Activated B cell treated with CpG ODN at 0.5 μM for 24 hours (primary cell): ENCODE measurements around the gene FSTL4. TPM values are rescaled to one million over a fixed set of nuclear protein-coding genes. Genes with fewer than 3 reads are reported as not detected.

Experiments
- ATAC-seq: fragments of 200-7000 bp; cut with Tn5 transposase; one replicate; pipeline ENCODE4 v1.10.0; 2021; ENCODE audit warnings: low read depth, mild to moderate bottlenecking, moderate library complexity
- CTCF ChIA-PET: fragments of 350-600 bp; sonication (Branson Sonifier 250); formaldehyde crosslinking; loops from one replicate; lab custom pipeline; 2021; ENCODE audit warnings: antibody characterized with exemption; lab: Charles Lee
- POLR2A ChIA-PET: fragments of 350-600 bp; sonication (Branson Sonifier 250); formaldehyde crosslinking; loops from one replicate; lab custom pipeline; 2021; ENCODE audit warnings: antibody characterized with exemption; lab: Charles Lee
- DNase-seq: peaks from one replicate; pipeline ENCODE4 v3.0.0; 2022
- H3K27ac Mint-ChIP-seq: one replicate; pipeline ENCODE4 v1.8.0; 2020; ENCODE audit warnings: mixed read lengths
- H3K27me3 Mint-ChIP-seq: one replicate; pipeline ENCODE4 v1.8.0; 2021; ENCODE audit warnings: mixed read lengths
- H3K36me3 Mint-ChIP-seq: one replicate; pipeline ENCODE4 v1.8.0; 2021; ENCODE audit warnings: low read depth, mixed read lengths
- H3K4me1 Mint-ChIP-seq: one replicate; pipeline ENCODE4 v1.8.0; 2021; ENCODE audit warnings: mixed read lengths
- H3K4me3 Mint-ChIP-seq: one replicate; pipeline ENCODE4 v1.8.0; 2020; ENCODE audit warnings: mild to moderate bottlenecking, mixed read lengths
- H3K9me3 Mint-ChIP-seq: one replicate; pipeline ENCODE4 v1.8.0; 2020; ENCODE audit warnings: mixed read lengths
- intact Hi-C: fragments of 100-400 bp; cut with micrococcal nuclease; formaldehyde crosslinking; loops from one replicate; pipeline ENCODE4 v1.15.1; 2024
- total RNA-seq: library from RNA; stranded (reverse); gene quantifications from 2 replicates; pipeline ENCODE4 v1.2.3, GENCODE V29; 2022
- TF ChIP-seq, protein P1 (sequence below): fragments of 200-600 bp; IDR thresholded peaks from one replicate; pipeline ENCODE4 v1.8.0; 2022; ENCODE audit warnings: antibody characterized with exemption, mild to moderate bottlenecking

Gene FSTL4
- total RNA-seq, 1 donor from 2014 or later: 1.7 TPM

DNA sequence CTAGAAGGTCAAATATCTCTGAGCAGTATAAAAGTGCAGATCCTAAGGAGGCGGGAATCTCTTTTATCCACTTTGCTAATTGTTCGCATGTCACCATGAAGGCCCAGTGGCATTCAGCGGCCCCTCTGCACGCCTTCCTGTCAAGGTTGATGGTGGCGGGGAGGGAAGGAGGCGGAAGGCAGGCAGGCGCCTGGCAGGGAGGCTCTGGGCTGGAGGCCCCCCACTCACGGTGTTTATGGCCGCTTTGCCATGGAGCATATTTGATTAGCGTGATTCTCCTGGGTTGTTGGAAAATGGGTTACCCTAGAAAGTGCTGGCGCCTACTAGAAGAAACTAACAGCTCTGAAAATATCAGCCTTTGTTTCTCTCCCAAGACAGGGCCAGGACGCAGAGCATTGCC is 209.6 kb downstream of the FSTL4 start:
- ChIA-PET POLR2A (interaction anchor here (0.7 kb wide), 1 partner anchor 388 kb away, joined by 3 read pairs; no protein-coding TSS in a partner anchor), CTCF (interaction anchor here (1.0 to 1.6 kb wide), 2 partner anchors 16 to 19 kb away, joined by 3 to 4 read pairs; no protein-coding TSS in a partner anchor)
- Mint-ChIP-seq H3K27me3 (no peaks in the 10 kb centered on the region), H3K9me3 (no peaks in the 10 kb centered on the region), H3K4me1 (peaks cover 22% of the 10 kb centered on the region), H3K27ac (no peak overlapping the region), H3K4me3 (no peak overlapping the region), H3K36me3 (no peaks in the 10 kb centered on the region)
- ATAC-seq (no peak), DNase-seq (no peak)
- intact Hi-C loops: no loop called here
- TF ChIP-seq, protein P1, sequence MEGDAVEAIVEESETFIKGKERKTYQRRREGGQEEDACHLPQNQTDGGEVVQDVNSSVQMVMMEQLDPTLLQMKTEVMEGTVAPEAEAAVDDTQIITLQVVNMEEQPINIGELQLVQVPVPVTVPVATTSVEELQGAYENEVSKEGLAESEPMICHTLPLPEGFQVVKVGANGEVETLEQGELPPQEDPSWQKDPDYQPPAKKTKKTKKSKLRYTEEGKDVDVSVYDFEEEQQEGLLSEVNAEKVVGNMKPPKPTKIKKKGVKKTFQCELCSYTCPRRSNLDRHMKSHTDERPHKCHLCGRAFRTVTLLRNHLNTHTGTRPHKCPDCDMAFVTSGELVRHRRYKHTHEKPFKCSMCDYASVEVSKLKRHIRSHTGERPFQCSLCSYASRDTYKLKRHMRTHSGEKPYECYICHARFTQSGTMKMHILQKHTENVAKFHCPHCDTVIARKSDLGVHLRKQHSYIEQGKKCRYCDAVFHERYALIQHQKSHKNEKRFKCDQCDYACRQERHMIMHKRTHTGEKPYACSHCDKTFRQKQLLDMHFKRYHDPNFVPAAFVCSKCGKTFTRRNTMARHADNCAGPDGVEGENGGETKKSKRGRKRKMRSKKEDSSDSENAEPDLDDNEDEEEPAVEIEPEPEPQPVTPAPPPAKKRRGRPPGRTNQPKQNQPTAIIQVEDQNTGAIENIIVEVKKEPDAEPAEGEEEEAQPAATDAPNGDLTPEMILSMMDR: no peak

DNA sequence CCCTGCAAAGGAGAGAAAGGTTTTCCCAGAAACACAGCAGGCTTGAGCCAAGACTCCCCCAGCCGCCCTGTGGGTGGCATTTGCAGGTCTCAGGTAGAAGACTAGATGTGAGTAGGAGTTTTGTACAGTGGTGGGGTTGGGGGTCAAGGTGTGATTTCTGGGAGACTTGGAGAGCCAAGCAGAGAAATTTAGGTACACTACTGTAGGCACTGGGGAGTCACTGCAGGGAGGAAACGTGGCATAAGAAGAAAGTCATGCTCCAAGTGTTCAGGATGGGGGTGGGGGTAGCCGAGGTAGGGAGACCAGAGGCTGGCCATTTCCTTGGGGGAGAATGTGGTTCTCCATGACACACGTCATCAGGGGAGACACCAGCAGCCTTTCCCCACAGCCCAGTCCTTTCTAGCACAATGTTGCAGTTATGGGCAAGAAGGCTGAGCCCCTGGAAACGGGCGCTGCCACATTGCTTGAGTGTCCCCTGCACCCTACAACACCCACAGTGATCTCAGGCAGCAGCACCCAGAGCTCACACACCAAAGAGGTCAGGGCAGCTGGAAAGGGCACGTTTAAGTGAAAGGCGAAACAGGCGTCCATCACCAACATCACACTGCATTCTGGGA is 210.5 kb downstream of the FSTL4 start:
- no peak for ATAC-seq
- Mint-ChIP-seq H3K27me3 (no peaks in the 10 kb centered on the region), H3K4me3 (no peak overlapping the region), H3K27ac (no peak overlapping the region), H3K4me1 (peaks cover 31% of the 10 kb centered on the region), H3K9me3 (no peaks in the 10 kb centered on the region), H3K36me3 (no peaks in the 10 kb centered on the region)
- ChIA-PET POLR2A (no interaction called here), CTCF (interaction anchor here (1.6 kb wide), 1 partner anchor 17 kb away, joined by 4 read pairs; no protein-coding TSS in a partner anchor)
- DNase-seq: no peak
- intact Hi-C loops: no loop called here
- TF ChIP-seq, protein P1: no peak

DNA sequence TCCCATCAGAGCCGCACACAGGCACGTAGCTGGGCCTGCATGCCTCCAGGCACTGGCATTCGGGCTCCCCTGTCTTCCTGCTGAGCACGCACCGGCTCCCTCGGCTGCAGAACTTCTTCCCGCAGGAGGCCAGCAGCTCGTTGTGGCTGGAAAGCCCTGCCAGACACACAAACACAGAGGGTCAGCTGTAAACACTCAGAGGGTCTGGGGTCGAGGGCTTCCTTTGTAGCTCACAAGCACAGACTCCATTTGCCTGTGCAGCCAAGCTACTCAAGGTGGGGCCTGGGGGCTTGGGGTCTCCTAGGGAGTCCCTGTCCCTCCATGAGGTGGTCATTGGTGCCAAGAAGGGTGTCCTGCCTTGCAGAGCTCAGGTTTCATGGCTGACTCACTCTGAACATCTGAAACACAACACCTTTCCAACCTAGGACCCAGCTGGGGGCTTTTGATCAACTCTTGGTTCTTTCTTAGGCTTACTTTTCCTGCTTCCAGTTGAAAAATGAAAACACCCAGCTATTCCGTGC is 211.4 kb downstream of the FSTL4 start:
- CTCF ChIA-PET: no interaction called here
- no peak for DNase-seq
- Mint-ChIP-seq H3K4me1 (peaks cover 40% of the 10 kb centered on the region), H3K9me3 (no peaks in the 10 kb centered on the region), H3K27ac (no peak overlapping the region), H3K27me3 (no peaks in the 10 kb centered on the region), H3K4me3 (no peak overlapping the region), H3K36me3 (no peaks in the 10 kb centered on the region)
- ATAC-seq: no peak
- TF ChIP-seq, protein P1: no peak
- intact Hi-C loops: no loop called here
- POLR2A ChIA-PET: interaction anchor here (0.6 kb wide), 1 partner anchor 1232 kb away, joined by 3 read pairs; no protein-coding TSS in a partner anchor

DNA sequence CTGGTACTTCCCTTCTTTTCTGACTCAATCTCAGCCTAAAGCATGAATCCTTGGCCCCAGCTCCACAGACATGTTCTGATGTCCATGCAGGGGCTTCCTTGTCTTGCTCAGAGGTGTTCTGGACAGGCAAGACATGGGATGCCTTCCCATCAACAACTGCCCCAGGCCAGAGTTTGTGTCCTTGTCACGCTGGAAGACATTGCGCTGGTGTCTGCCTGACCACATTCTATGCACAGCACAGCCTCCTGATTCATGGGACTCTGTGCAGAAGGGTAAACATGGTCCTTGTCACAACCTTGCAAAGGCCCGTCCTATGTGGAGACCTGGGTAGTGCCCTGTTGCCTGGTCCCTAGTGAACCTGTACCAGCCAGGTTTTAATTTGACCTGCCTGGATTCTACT is 212.2 kb downstream of the FSTL4 start:
- no peaks in the 10 kb centered on the region for H3K9me3 Mint-ChIP-seq
- no peak overlapping the region for H3K4me3 Mint-ChIP-seq
- no peak overlapping the region for H3K27ac Mint-ChIP-seq
- intact Hi-C loops: no loop called here
- peaks cover 48% of the 10 kb centered on the region for H3K4me1 Mint-ChIP-seq
- CTCF ChIA-PET: no interaction called here
- no peaks in the 10 kb centered on the region for H3K27me3 Mint-ChIP-seq
- DNase-seq (no peak), ATAC-seq (no peak)
- TF ChIP-seq, protein P1: no peak
- H3K36me3 Mint-ChIP-seq: no peaks in the 10 kb centered on the region
- POLR2A ChIA-PET: interaction anchor here (0.6 to 1.2 kb wide), 2 partner anchors 10 to 1233 kb away, joined by 3 read pairs; no protein-coding TSS in a partner anchor

DNA sequence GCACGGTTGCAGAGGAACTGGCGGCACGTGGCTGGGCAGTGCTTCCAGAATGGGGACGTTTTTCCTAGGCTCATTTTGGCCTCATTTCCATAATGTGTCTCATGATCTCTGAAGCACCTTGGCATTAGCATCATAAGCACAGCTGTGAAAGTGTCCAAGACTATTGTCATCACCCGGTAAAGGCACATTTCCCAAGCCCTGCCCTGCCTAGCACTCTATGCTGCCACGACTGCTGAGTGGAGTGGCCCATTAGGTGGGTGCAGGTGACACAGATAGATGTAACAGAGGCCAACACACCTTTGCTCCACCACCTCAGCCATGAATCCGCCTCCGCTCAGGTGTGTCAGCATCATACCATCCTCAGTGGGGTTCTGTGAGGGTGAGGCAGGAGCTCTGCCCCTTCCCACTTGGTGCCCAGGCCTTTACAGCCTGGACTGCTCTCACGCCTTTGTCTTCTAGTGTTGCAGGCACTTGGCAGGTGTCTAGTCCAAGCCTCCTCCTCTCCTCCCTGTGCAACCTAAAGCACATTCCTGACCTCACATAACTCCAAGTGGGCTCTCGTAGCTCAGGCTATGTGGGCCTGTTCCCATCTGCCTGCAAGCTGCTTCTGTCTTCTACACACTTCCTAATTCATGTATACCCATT is 213.0 kb downstream of the FSTL4 start:
- ChIA-PET POLR2A (interaction anchor here (1.1 to 1.9 kb wide), 4 partner anchors 8 to 536 kb away, joined by 3 to 6 read pairs (median 4); no protein-coding TSS in a partner anchor), CTCF (interaction anchor here (1.1 to 3.3 kb wide), 2 partner anchors 22 to 25 kb away, joined by 5 to 21 read pairs; no protein-coding TSS in a partner anchor)
- no peaks in the 10 kb centered on the region for H3K9me3 Mint-ChIP-seq
- peak overlapping the region; percentile 94 for H3K27ac Mint-ChIP-seq
- intact Hi-C loops: loop anchor here (5.0 kb wide), 3 partner anchors 292 to 1143 kb away; partner anchors contain the start of gene AFF4
- TF ChIP-seq, protein P1: no peak
- H3K4me1 Mint-ChIP-seq: peaks cover 48% of the 10 kb centered on the region
- no peak for DNase-seq
- no peaks in the 10 kb centered on the region for H3K36me3 Mint-ChIP-seq
- ATAC-seq: no peak
- no peaks in the 10 kb centered on the region for H3K27me3 Mint-ChIP-seq
- H3K4me3 Mint-ChIP-seq: no peak overlapping the region
